HS-27A (cell line): ENCODE data around the gene ZSWIM4.
"Not testable (repeated sequence)": the region's sequence is repeated elsewhere in the genome, so short reads cannot be mapped to it uniquely, and the experiment has no call there.

Experiments
- DNase-seq: peaks from one replicate; pipeline ENCODE4 v3.0.0-alpha.2; 2012; ENCODE audit warnings: low read depth, missing footprints

The ZSWIM4 gene

GRCh38 chr19:13850910-13851733 is 55.9 kb downstream of the ZSWIM4 start:
- DNase-seq: no peak

DNA sequence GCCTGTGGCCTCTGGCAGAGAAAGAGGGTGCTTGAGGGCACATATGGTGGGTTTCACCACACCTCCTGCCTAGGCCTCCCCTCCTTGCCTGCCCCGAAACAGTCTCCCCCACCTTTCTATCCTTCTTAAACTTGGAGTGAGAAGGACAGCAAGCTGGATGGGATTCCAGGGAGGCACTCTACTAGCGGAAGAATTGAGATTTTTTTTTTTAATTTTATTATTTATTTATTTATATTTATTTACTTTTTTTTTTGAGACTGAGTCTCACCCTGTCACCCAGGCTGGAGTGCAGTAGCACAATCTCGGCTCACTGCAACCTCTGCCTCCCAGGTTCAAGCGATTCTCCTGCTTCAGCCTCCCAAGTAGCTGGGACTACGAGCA is 56.5 kb downstream of the ZSWIM4 start:
- DNase-seq: not testable (repeated sequence)

DNA sequence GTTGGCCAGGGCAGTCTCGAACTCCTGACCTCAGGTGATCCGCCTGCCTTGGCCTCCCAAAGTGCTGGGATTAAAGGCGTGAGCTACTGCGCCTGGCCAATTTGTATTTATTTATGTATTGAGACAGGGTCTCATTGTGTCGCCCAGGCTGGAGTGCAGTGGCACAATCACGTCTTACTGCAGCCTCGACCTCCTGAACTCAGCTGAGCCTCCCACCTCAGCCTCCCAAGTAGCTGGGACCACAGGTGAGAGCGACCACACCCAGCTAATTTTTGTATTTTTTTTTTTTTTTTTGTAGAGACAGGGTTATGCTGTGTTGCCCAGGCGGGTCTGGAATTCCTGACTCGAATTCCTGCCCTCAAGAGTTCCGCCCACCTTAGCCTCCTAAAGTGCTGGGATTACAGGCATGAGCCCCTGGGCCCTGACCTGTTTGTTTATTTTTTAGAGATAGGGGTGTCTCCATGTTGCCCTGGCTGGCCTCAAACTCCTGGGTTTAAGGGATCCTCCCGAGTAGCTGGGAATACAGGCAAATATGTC is 57.0 kb downstream of the ZSWIM4 start:
- not testable (repeated sequence) for DNase-seq

- no peak for DNase-seq
These were observed 61.3 kb downstream of the ZSWIM4 start for GRCh38 chr19:13856497-13856896.

DNA sequence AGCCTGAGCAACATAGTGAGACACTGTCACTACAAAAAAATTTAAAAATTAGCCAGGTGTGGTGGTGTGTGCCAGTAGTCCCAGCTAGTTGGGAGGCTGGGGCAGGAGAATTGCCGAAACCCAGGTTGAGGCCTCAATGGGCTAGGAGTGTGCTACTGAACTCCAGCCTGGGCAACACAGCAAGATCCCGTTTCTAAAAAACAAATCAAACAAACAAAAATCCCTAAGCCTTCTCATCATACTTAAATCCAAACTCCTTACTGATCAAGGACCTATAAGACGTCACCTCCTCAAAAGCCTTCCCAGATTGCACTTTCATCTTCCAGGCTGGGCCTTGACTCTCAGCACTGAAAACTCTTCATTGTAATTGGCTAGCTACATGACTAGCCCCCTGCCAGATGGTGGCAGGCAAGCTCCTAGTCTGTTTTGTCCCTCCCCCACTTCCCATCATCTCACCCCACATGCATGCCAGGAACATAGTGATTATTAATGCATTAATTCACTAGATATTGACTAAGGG is 64.2 kb downstream of the ZSWIM4 start:
- no peak for DNase-seq

DNA sequence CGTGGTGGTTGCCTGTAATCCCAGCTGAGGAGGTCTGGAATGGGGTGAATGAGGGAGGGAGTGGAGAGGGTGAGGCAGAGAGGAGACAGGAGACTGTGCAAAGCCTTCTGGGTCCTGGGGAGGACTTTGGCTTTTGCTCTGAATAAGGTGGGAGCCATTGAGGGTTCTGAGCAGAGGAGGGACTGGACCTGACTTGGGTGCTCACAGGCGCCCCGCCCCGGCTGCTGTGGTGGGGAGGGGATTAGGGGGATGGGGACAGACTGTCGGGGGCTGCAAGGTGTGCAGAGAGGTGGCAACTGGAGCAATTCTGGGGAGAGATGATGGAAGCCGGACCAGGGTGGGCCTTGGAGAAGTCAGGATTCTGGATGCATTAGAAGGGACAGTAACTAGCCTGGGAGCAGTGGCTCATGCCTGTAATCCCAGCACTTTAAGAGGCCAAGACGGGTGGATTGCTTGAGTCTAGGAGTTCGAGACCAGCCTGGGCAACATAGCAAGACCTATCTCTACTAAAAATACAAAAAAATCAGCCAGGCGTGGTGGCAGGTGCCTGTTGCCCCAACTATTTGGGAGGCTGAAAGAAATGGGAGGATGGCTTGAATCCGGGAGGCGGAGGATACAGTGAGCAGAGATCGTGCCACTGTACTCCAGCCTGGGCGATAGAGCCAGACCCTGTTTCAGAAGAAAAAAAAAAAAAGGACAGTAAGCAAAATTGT is 65.6 kb downstream of the ZSWIM4 start:
- no peak for DNase-seq

GRCh38 chr19:13861392-13861713 is 66.1 kb downstream of the ZSWIM4 start:
- no peak for DNase-seq

- no peak for DNase-seq
These were observed 66.7 kb downstream of the ZSWIM4 start for GRCh38 chr19:13861714-13862531.

DNA sequence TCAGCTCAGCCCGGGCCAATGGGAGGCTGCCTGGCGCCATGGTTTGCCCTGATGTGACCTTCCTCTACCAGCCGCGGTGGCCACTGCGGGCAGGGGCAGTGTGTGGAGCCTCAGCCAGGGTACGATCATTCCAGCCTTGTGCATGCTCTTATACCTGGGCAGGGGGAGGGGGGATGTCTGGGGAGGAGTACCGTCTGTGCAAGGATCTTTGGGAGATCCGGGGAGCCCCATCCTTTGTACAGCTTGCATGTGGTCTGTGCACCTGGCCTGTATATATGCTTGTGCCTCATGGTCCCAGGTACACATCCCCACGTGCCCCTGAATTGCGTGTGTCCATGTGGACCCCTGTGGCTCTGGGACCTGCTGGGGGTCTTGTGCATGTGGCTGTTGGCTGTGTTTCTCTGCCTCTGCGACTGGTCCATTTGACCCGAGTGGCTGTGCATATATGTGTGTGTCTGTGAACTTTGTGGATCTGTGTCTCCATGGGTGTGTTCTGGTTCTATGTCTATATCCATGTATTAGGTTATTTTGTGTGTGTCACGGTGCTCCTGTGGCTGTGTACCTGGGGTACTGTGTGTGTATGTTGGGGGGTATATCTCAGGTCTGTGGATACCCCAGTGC is 68.9 kb downstream of the ZSWIM4 start:
- DNase-seq: no peak

DNA sequence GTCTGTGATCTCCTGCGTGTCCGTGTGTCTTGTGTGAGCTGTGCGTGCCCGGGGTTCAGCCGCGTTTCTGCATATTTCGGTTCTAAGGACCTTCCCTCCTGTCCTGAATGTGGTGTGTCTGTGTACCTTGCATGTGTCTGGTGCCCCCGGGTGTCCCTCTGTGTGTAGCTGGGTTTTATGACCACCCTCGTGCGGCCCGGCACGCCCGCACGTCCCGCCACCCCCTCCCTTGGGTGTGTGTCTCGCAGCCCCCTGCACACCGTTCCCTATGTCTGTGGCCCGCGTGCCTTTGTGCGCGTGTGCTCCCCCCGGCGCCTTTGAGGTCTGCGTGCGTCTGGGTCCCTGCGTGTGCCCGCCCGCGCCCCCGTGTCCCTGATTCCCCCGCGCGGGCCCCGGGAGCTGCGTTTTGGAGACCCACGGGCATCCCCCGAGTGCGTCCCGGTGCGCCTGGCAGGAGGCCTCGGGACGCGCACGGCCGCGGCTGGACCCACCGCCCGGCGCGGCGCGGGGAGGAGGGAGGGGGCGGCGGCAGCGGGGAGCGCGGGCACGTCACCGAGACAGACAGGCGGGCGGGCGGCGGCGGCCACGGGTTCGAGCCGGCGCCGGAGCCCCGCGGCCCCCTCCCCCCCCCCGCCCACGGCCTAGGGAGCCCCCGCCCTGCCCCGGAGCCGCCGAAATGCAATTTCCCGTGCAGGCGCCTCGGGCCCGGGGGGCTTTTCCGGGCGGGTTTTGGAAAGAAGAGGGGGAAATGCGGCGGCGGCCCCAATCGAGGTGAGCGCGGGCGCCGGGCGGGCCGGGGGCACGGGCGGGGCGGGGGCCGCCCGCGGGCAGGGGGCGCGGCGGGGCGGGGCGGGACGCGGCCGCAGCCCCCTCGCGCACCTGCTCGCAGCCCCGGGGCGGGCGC is 69.7 kb downstream of the ZSWIM4 start:
- DNase-seq: no peak

GRCh38 chr19:13865571-13866462 is 70.6 kb downstream of the ZSWIM4 start:
- no peak for DNase-seq

DNA sequence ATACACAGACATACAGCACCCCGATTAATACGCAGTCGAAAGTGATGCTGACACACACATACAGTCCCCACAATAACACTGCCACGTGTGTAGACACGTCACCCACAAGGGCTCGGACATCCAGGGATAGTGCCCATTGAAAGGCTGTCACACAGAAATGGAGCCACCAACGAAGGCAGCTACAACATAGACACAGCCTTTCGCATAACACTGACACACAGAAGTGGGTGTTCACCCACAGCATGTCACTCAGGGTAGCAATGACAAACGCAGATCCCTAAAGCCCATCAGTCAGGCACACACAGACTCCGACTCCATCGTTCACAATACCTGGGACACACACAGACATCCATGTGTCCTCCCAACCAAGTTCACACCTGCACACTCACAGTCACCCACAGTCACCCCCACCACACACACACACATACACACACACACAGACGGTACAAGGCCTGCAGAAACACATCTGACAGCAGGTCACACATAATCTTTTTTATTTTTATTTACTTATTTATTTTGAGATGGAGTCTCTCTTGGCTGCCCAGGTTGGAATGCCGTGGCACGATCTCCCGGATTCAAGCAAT is 71.3 kb downstream of the ZSWIM4 start:
- DNase-seq: no peak

DNA sequence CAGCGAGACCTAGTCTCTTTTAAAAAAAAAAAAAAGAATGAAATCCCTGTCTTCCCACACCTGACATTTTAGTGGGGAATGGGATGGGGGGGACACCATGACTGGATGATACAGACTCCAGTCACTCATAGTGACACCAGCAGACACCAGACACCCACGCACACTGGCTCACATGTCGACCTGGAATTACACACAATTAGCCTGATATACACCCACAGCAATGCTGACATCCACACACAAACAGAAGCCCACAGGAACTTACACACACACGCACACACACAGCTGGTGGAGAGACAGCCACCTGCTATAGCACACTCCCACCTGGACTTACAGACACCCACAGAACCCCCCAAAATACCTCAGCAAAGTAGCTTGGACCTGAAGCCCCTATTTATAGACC is 73.4 kb downstream of the ZSWIM4 start:
- DNase-seq: no peak

- no peak for DNase-seq
These were observed 74.0 kb downstream of the ZSWIM4 start for GRCh38 chr19:13869281-13869680.

DNA sequence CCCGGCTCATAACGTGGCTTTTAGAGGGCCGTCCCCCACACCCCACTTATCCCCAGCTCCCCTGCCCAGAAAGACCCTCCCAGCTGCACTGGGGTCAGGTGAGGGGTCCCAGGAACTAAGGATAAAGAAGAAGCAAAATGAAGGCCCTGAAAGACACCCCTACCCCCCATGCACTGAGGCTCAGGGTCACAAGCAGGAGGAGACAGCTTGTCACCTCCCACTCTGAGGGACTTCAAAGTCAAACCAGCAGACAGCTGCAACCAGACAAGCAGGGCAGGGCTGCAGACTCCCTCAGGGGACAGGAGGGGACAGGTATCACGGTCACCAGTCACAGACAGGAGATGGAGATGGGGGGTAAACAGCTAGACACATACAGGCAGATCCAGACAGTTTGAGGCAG is 75.6 kb downstream of the ZSWIM4 start:
- no peak for DNase-seq

DNA sequence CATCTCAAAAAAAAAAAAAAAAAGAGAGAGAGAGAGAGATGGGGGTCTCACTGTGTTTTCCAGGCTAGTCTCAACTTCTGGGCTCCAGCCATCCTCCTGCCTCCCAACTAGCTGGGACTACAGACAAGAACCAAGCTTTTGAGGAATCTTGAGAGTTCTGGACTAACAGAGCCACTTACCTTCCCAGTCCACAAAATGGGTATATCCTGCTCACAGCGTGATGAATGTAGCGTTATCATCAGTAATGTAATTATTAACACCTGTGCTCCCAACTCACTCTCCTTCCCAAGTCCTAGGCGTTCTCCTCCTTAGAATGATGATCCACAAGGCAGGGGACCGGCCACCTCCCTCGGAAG is 77.1 kb downstream of the ZSWIM4 start:
- no peak for DNase-seq

DNA sequence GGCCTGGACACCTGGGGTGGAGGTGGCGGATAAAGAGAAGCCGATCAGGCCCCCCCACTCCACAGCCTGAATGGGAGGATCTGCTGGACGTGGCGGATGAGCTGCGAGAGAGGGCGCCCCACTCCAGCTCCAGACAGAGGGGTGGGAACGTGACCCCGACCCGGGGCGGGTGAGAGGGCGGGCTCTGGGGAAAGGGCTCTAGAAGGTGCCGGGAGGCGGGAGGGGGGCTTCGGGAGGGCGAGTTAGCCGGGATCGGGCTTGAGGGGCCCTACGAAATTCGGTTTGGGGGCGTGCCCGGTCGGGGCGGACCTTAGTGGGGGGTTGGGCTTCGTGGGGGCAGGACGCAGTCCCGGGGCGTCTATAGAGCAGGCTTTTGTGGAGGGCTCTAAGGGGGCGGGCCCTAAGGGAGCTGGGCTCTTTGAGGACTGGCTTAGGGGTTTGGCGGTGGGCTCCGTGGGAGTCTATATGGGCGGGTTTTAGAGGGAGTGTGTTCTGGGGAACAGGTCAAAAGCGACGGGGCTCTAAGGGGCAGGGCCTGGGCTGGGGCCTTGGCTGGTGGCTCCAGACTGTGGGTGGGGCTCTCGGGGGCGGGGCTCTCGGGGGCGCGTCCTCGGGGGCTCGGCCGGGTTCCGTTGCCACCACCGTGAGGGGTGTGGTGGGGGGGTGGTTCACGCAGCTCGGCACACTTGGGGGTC is 77.6 kb downstream of the ZSWIM4 start:
- DNase-seq: no peak

GRCh38 chr19:13873834-13874515 is 78.7 kb downstream of the ZSWIM4 start:
- DNase-seq: no peak
